ENCODE data around the gene CBX1.

The CBX1 gene

DNA sequence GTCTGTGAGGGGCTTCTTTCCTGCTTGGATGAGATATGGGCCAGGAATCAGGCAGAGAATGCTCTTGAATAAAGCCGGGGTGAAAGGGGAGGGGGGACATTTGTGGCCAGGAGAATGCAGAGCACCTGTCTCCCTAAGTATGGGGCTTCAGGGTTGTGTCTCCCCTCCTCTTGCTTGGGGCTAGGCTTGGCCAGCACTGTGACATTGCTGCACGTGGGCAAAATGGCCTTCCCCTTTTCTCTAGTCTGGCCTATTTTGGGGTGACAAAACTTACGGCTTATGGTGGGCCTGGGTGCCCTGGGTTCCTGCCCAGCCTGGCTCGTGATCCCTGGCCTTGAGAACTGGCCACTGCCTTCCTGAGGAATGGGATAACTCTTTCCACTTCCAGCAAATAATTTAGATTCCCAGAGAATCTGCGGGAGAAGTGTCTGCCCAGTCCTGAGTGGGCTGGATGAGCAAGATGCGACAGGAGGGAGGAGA lies 47.5 kb downstream of the CBX1 start:
- Histone ChIP-seq H3K9me3 (ENCODE audit: insufficient read depth, low read depth, low read length) (no peaks in the 10 kb centered on the region), H3K79me2 (ENCODE audit: insufficient read depth, low read length) (peaks cover 95% of the 10 kb centered on the region), H3F3A (ENCODE audit: low read depth) (no peaks in the 10 kb centered on the region), H3K4me2 (ENCODE audit: low read depth, low read length, poor library complexity, severe bottlenecking) (peak overlapping the region; percentile 92), H3K9me2 (replicated peaks; ENCODE audit: low read depth, low read length) (no peaks in the 10 kb centered on the region), H3K27me3 (ENCODE audit: insufficient read depth, low read length, poor library complexity, severe bottlenecking) (no peaks in the 10 kb centered on the region), H3K36me3 (ENCODE audit: insufficient read depth, low read length) (peaks cover 55% of the 10 kb centered on the region), H3K4me3 (ENCODE audit: low read length, poor library complexity, severe bottlenecking) (peak overlapping the region; percentile 81), H3K9ac (ENCODE audit: low read depth, low read length, poor library complexity, severe bottlenecking) (peak overlapping the region; percentile 81), H4K20me1 (ENCODE audit: insufficient read depth, low read length, poor library complexity, severe bottlenecking) (peaks cover 78% of the 10 kb centered on the region), H2AFZ (ENCODE audit: low read length) (no peak overlapping the region), H3K4me1 (ENCODE audit: insufficient read depth, low read length, poor library complexity, severe bottlenecking) (peaks cover 64% of the 10 kb centered on the region)
- no peak for TF ChIP-seq EZH2phosphoT487 (IDR thresholded peaks at IDR 0.05; ENCODE audit: borderline replicate concordance)
- TF ChIP-seq, protein P1, sequence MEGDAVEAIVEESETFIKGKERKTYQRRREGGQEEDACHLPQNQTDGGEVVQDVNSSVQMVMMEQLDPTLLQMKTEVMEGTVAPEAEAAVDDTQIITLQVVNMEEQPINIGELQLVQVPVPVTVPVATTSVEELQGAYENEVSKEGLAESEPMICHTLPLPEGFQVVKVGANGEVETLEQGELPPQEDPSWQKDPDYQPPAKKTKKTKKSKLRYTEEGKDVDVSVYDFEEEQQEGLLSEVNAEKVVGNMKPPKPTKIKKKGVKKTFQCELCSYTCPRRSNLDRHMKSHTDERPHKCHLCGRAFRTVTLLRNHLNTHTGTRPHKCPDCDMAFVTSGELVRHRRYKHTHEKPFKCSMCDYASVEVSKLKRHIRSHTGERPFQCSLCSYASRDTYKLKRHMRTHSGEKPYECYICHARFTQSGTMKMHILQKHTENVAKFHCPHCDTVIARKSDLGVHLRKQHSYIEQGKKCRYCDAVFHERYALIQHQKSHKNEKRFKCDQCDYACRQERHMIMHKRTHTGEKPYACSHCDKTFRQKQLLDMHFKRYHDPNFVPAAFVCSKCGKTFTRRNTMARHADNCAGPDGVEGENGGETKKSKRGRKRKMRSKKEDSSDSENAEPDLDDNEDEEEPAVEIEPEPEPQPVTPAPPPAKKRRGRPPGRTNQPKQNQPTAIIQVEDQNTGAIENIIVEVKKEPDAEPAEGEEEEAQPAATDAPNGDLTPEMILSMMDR (conservative IDR thresholded peaks at IDR 0.05; ENCODE audit: low read length) = no peak

DNA sequence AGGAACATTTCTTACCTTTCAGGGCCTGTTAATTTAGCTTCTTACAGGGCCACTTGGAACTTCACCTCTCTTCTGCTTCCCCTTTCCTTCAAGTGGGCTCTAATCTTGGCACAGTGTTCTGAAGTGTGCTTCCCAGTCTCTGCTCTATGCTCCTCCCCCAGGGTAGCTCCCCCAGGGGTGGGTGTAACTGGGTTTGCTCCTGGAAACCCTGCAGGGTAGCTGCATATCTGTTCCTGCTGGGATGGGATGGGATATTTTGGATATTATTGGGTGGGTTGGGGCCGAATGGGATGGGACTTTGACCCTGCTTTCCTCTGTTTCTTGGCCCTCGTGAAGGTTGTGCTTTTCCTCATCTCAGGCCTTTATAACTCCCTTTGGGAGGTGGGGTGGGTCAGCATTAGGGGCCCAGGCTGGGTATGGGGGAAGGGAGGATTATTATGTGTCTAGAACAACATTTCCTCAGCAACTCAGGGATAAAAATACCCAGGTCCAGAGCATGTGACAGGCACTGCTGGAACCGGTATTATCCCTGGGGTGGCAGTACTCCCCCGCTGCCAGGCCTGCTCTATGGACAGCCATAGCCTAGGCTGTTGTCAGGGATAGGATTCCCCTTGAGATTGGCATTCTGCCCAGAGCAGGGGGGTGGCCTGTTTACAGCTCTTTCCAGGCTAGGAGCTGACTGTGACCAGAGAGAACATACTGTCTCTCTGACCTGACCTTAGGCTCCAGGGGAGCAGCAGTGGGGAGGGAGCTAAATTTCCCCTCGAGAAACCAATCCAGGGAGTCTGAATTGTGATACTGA lies 48.1 kb downstream of the CBX1 start:
- peak overlapping the region; percentile 81 for H3K9ac ChIP-seq (ENCODE audit: low read depth, low read length, poor library complexity, severe bottlenecking)
- H3K9me3 ChIP-seq (ENCODE audit: insufficient read depth, low read depth, low read length) = no peaks in the 10 kb centered on the region
- H4K20me1 ChIP-seq (ENCODE audit: insufficient read depth, low read length, poor library complexity, severe bottlenecking) = peaks cover 78% of the 10 kb centered on the region
- peak overlapping the region; percentile 81 for H3K4me3 ChIP-seq (ENCODE audit: low read length, poor library complexity, severe bottlenecking)
- H3K9me2 ChIP-seq (replicated peaks; ENCODE audit: low read depth, low read length) = no peaks in the 10 kb centered on the region
- H2AFZ ChIP-seq (ENCODE audit: low read length) = no peak overlapping the region
- H3K4me1 ChIP-seq (ENCODE audit: insufficient read depth, low read length, poor library complexity, severe bottlenecking) = peaks cover 64% of the 10 kb centered on the region
- peaks cover 91% of the 10 kb centered on the region for H3K79me2 ChIP-seq (ENCODE audit: insufficient read depth, low read length)
- H3K27me3 ChIP-seq (ENCODE audit: insufficient read depth, low read length, poor library complexity, severe bottlenecking) = no peaks in the 10 kb centered on the region
- no peak for TF ChIP-seq EZH2phosphoT487 (IDR thresholded peaks at IDR 0.05; ENCODE audit: borderline replicate concordance)
- TF ChIP-seq, protein P1 (conservative IDR thresholded peaks at IDR 0.05; ENCODE audit: low read length) = no peak
- H3K4me2 ChIP-seq (ENCODE audit: low read depth, low read length, poor library complexity, severe bottlenecking) = peak overlapping the region; percentile 92
- no peaks in the 10 kb centered on the region for H3F3A ChIP-seq (ENCODE audit: low read depth)
- H3K36me3 ChIP-seq (ENCODE audit: insufficient read depth, low read length) = peaks cover 48% of the 10 kb centered on the region

DNA sequence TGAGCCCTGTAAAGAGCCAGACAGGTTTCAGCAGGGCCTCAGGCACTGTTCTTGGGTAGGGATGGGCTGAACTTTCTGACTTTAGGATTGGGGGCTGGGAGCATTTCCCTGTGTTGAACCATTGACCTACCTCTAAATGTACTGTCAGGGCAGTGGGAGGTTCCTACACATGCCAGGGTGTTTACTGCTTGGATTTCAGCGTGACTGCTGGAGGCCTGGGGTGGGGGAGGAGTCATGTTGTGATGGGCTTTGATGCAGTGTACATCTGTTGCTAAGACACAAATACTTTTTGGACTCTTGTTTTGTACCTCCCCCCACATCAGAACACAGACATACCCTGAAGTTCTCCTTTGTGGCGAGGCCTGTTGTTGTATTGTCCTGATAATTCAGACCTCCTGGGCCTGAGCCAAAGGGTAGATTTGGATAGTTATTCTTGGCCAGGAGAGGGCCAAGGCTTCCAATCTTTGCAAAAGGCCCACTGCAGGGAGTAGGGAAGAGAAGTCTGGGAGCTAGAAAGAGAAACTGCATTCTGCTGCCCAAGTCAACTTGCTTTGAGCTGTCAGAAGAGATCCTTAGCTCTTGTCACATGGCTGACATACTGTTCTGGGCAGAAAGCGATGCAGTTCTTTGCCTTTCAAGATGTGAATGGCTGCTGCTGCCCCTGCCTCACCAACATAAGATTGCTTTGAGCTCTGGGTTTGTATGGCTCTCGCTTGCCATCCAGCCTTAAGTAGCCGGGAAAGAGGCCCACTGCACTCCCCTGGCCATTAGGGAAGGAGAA lies 49.4 kb downstream of the CBX1 start:
- Histone ChIP-seq H2AFZ (ENCODE audit: low read length) (no peak overlapping the region), H4K20me1 (ENCODE audit: insufficient read depth, low read length, poor library complexity, severe bottlenecking) (peaks cover 78% of the 10 kb centered on the region), H3K27me3 (ENCODE audit: insufficient read depth, low read length, poor library complexity, severe bottlenecking) (no peaks in the 10 kb centered on the region), H3K9ac (ENCODE audit: low read depth, low read length, poor library complexity, severe bottlenecking) (peak overlapping the region; percentile 81), H3K4me1 (ENCODE audit: insufficient read depth, low read length, poor library complexity, severe bottlenecking) (peaks cover 64% of the 10 kb centered on the region), H3K9me3 (ENCODE audit: insufficient read depth, low read depth, low read length) (no peaks in the 10 kb centered on the region), H3K4me3 (ENCODE audit: low read length, poor library complexity, severe bottlenecking) (peak overlapping the region; percentile 81), H3K36me3 (ENCODE audit: insufficient read depth, low read length) (peaks cover 36% of the 10 kb centered on the region; the same call in 1 of the 2 replicates), H3K9me2 (replicated peaks; ENCODE audit: low read depth, low read length) (no peaks in the 10 kb centered on the region), H3F3A (ENCODE audit: low read depth) (no peaks in the 10 kb centered on the region), H3K79me2 (ENCODE audit: insufficient read depth, low read length) (peaks cover 90% of the 10 kb centered on the region), H3K4me2 (ENCODE audit: low read depth, low read length, poor library complexity, severe bottlenecking) (peak overlapping the region; percentile 92)
- TF ChIP-seq, protein P1 (conservative IDR thresholded peaks at IDR 0.05; ENCODE audit: low read length) = no peak
- no peak for TF ChIP-seq EZH2phosphoT487 (IDR thresholded peaks at IDR 0.05; ENCODE audit: borderline replicate concordance)
